ENCODE results near the gene GID8. TPM values are rescaled to one million over a fixed set of nuclear protein-coding genes. Genes with fewer than 3 reads are reported as not detected.

GID8 gene
- total and polyA plus RNA-seq, 2 donors from 2014 or later: 16.4 to 37.3 TPM

DNA sequence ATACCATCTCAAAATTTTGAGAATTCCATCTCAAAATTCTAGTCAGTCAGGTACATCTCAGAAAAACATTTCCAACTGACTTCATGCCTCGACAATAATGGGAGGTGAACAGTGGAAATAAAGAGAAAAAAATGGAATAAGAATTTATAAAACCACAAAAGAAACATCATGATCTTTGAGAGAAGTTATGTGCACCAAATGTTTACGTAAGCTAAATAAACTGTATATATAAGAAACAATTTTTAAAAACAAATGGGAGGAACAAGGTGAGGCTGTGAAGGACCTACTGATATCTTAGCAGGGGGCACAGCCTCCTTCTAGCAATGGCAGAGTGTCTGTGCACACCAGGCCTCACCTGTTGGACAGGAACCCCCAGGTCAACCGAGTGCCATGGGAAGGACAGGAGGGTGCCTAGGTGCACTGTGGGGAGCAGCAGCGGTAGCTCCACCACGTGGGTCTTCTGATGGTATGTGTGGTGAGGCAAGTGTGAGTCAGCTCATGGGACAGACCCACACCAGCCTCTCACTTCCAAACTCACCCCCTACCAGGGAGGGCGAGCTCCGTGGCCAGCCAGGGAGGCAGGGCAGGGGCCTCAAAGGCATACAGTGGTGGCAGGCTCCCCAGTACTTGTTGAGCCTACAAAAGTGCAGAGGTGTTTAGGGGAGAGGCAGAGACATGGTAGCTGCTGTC lies 34.9 kb upstream of the GID8 start:
- intact Hi-C loops (cut with DNase I): no loop called here
- Histone ChIP-seq H3K4me3 (ENCODE audit: low read length in 3 of 3) (no peak overlapping the region), H3K9ac (ENCODE audit: low read length in 3 of 3) (no peak overlapping the region), H3K9me3 (ENCODE audit: control insufficient read depth in 2 of 3, insufficient read depth in 1 of 3, low read length in 3 of 3) (no peaks in the 10 kb centered on the region), H3K36me3 (ENCODE audit: control insufficient read depth in 2 of 3, insufficient read depth in 3 of 3, low read length in 3 of 3) (peaks cover 6 to 44% (median 42%) of the 10 kb centered on the region in 3 donors), H3K27me3 (ENCODE audit: control insufficient read depth, insufficient read depth, low read length) (no peaks in the 10 kb centered on the region), H3K4me1 (ENCODE audit: control insufficient read depth in 2 of 3, insufficient read depth in 2 of 3, low read depth in 1 of 3, low read length in 3 of 3) (peaks cover 0 to 13% (median 0%) of the 10 kb centered on the region in 3 donors), H3K27ac (ENCODE audit: low read depth in 2 of 2, low read length in 2 of 2) (no peak overlapping the region)
- TF ChIP-seq, protein P1, sequence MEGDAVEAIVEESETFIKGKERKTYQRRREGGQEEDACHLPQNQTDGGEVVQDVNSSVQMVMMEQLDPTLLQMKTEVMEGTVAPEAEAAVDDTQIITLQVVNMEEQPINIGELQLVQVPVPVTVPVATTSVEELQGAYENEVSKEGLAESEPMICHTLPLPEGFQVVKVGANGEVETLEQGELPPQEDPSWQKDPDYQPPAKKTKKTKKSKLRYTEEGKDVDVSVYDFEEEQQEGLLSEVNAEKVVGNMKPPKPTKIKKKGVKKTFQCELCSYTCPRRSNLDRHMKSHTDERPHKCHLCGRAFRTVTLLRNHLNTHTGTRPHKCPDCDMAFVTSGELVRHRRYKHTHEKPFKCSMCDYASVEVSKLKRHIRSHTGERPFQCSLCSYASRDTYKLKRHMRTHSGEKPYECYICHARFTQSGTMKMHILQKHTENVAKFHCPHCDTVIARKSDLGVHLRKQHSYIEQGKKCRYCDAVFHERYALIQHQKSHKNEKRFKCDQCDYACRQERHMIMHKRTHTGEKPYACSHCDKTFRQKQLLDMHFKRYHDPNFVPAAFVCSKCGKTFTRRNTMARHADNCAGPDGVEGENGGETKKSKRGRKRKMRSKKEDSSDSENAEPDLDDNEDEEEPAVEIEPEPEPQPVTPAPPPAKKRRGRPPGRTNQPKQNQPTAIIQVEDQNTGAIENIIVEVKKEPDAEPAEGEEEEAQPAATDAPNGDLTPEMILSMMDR (IDR thresholded peaks at IDR 0.05; ENCODE audit: borderline replicate concordance, extremely low read depth, insufficient read depth): no peak
- no peak for FAIRE-seq
- no peak for DNase-seq

DNA sequence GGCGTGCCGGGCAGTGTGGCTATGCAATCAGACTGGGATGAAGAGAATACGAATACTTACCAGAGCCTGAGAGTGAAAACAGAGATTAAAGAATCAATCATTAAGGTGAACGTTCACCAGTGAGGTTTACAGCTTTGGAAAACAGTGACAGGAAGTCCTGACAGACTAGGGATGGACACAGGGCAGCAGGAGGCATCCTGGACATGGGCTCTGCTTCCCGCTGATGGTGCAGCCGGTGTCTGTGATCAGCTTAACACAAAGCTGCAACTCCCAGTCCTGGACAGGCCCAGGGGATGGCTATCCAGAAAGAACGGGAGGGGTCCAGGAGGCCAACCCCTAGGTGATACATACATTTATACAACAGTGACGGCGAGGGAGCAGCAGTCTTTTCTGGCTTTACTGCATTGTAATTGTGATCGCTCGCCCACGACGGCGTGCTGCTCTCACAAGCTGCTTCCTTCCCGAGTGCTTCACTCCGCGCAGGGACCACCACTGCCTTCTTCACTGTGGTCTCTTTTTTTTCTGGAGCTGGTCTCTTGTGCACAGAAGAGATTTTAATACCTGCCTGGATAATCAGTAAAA lies 32.3 kb upstream of the GID8 start:
- Histone ChIP-seq H3K27me3 (ENCODE audit: control insufficient read depth, insufficient read depth, low read length) (no peaks in the 10 kb centered on the region), H3K27ac (ENCODE audit: low read depth in 2 of 2, low read length in 2 of 2) (no peak overlapping the region), H3K4me1 (ENCODE audit: control insufficient read depth in 2 of 3, insufficient read depth in 2 of 3, low read depth in 1 of 3, low read length in 3 of 3) (peaks cover 0 to 2% (median 0%) of the 10 kb centered on the region in 3 donors), H3K9me3 (ENCODE audit: control insufficient read depth in 2 of 3, insufficient read depth in 1 of 3, low read length in 3 of 3) (no peaks in the 10 kb centered on the region), H3K9ac (ENCODE audit: low read length in 3 of 3) (no peak overlapping the region), H3K36me3 (ENCODE audit: control insufficient read depth in 2 of 3, insufficient read depth in 3 of 3, low read length in 3 of 3) (peaks cover 18 to 67% (median 64%) of the 10 kb centered on the region in 3 donors), H3K4me3 (ENCODE audit: low read length in 3 of 3) (no peak overlapping the region)
- intact Hi-C loops (cut with DNase I): no loop called here
- TF ChIP-seq, protein P1 (IDR thresholded peaks at IDR 0.05; ENCODE audit: borderline replicate concordance, extremely low read depth, insufficient read depth): no peak
- DNase-seq: no peak
- FAIRE-seq: no peak

DNA sequence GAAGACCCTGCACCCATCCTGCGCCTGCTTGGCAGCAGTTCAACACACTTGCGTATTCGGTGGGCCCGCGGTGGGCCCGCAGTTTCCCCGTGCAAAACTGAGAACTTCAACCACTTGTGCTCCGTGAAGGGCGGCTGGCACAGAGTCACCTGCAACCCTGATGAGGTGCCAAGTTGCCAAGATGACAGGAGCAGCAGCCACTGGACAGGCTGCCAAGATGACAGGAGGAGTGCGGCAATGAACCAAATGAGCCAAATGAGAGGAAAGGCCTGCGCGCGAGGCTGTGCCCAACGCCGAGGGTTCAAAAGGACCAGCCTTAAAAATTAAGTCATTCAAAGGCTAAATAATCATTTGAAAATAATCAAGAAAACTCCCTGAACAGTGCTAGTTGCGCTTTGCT lies 31.7 kb upstream of the GID8 start:
- Histone ChIP-seq H3K36me3 (ENCODE audit: control insufficient read depth in 2 of 3, insufficient read depth in 3 of 3, low read length in 3 of 3) (peaks cover 18 to 72% (median 69%) of the 10 kb centered on the region in 3 donors), H3K9ac (ENCODE audit: low read length in 3 of 3) (no peak overlapping the region), H3K4me3 (ENCODE audit: low read length in 3 of 3) (no peak overlapping the region), H3K4me1 (ENCODE audit: control insufficient read depth in 2 of 3, insufficient read depth in 2 of 3, low read depth in 1 of 3, low read length in 3 of 3) (no peaks in the 10 kb centered on the region), H3K27me3 (ENCODE audit: control insufficient read depth, insufficient read depth, low read length) (no peaks in the 10 kb centered on the region), H3K9me3 (ENCODE audit: control insufficient read depth in 2 of 3, insufficient read depth in 1 of 3, low read length in 3 of 3) (no peaks in the 10 kb centered on the region), H3K27ac (ENCODE audit: low read depth in 2 of 2, low read length in 2 of 2) (no peak overlapping the region)
- TF ChIP-seq, protein P1 (IDR thresholded peaks at IDR 0.05; ENCODE audit: borderline replicate concordance, extremely low read depth, insufficient read depth): no peak
- FAIRE-seq: no peak
- intact Hi-C loops (cut with DNase I): no loop called here
- no peak for DNase-seq
